A549 (cell line): ENCODE data around the gene ARHGDIB. TPM values are rescaled to one million over a fixed set of nuclear protein-coding genes. Genes with fewer than 3 reads are reported as not detected.

Experiments
- ATAC-seq, 2 experiments: fragments of 200-7000 bp in 1 of 2; fragments of >200 bp in 1 of 2; cut with Nextera tagmentation in 1 of 2; cut with Tn5 transposase in 1 of 2; 3 replicates each; pipeline versions ENCODE4 v1.8.0 to v1.9.1; 2018 to 2020; ENCODE audit warnings: mild to moderate bottlenecking in 1 of 2, moderate library complexity in 1 of 2
- CTCF ChIA-PET: fragments of 300-600 bp; sonication (Branson Sonifier 250); formaldehyde crosslinking; extraction: SDS; loops from one replicate; lab custom pipeline; 2021; ENCODE audit warnings: antibody characterized with exemption, inconsistent platforms; lab: Yijun Ruan, JAX
- POLR2A ChIA-PET: fragments of 350-600 bp; formaldehyde crosslinking; extraction: SDS; loops from one replicate; lab custom pipeline; 2021; ENCODE audit warnings: antibody characterized with exemption, inconsistent platforms; lab: Yijun Ruan, JAX
- DNase-seq, 2 experiments: peaks; one replicate each; pipeline versions ENCODE4 v3.0.0 to v3.0.0-alpha.2; 2011 to 2016; ENCODE audit warnings: low read depth in 1 of 2, low spot score in 1 of 2
- FAIRE-seq: peaks from 2 replicates; lab custom pipeline; 2011; peaks lifted over from hg19 to GRCh38; lab: Jason Lieb, UNC
- H3K27ac ChIP-seq, 2 experiments: fragments of >200 bp; sonication (Bioruptor Twin); formaldehyde crosslinking; 3 replicates each; pipeline ENCODE4 v1.5.1; 2016 to 2017
- H3K4me1 ChIP-seq: fragments of >200 bp; sonication (Bioruptor Twin); formaldehyde crosslinking; 3 replicates; pipeline ENCODE4 v1.6.1; 2016
- H3K4me2 ChIP-seq: fragments of >200 bp; sonication (Bioruptor Twin); formaldehyde crosslinking; 3 replicates; pipeline ENCODE4 v1.6.1; 2016
- H3K4me3 ChIP-seq: fragments of >200 bp; sonication (Bioruptor Twin); formaldehyde crosslinking; 3 replicates; pipeline ENCODE4 v1.5.1; 2016
- H3K9me3 ChIP-seq: fragments of >200 bp; sonication (Bioruptor Twin); formaldehyde crosslinking; 3 replicates; pipeline ENCODE4 v1.6.1; 2016
- BHLHE40 ChIP-seq: IDR thresholded peaks from 2 replicates; pipeline ENCODE4 v1.6.1; 2012; ENCODE audit warnings: low read depth, low read length, inconsistent platforms
- CBX8 ChIP-seq: fragments of 200-600 bp; sonication (generic); IDR thresholded peaks from 2 replicates; pipeline ENCODE4 v1.6.1; 2016
- CHD4 ChIP-seq: fragments of 200-600 bp; sonication (generic); IDR thresholded peaks from 2 replicates; pipeline ENCODE4 v1.6.1; 2016; ENCODE audit warnings: antibody characterized with exemption, mild to moderate bottlenecking, borderline replicate concordance
- E2F6 ChIP-seq: IDR thresholded peaks from 2 replicates; pipeline ENCODE4 v1.6.1; 2012; ENCODE audit warnings: low read depth, borderline replicate concordance
- EHF ChIP-seq: fragments of 250-450 bp; sonication (Bioruptor Pico); IDR thresholded peaks from 2 replicates; pipeline ENCODE4 v1.5.0; 2020; ENCODE audit warnings: mild to moderate bottlenecking
- EHMT2 ChIP-seq: fragments of 200-600 bp; sonication (generic); IDR thresholded peaks from 2 replicates; pipeline ENCODE4 v1.6.1; 2016; ENCODE audit warnings: antibody characterized with exemption, low read depth, mild to moderate bottlenecking, moderate library complexity
- EP300 ChIP-seq, 2 experiments: fragments of >200 bp; sonication (Bioruptor Twin); formaldehyde crosslinking; IDR thresholded peaks; 2 replicates in 1 of 2; 3 replicates in 1 of 2; pipeline ENCODE4 v1.6.1; 2016 to 2017
- ESRRA ChIP-seq: fragments of 150-350 bp; IDR thresholded peaks from 2 replicates; pipeline ENCODE4 v1.6.1; 2014; ENCODE audit warnings: mild to moderate bottlenecking, low read length, borderline replicate concordance
- HES2 ChIP-seq: fragments of >200 bp; sonication (Bioruptor Twin); formaldehyde crosslinking; IDR thresholded peaks from 2 replicates; pipeline ENCODE4 v1.6.1; 2016
- HEYL ChIP-seq: fragments of 250-450 bp; sonication (Bioruptor Pico); IDR thresholded peaks from 2 replicates; pipeline ENCODE4 v1.8.0; 2021; ENCODE audit warnings: mild to moderate bottlenecking, moderate library complexity
- HOXB13 ChIP-seq: fragments of 250-450 bp; sonication (Bioruptor Pico); IDR thresholded peaks from 2 replicates; pipeline ENCODE4 v1.5.0; 2020; ENCODE audit warnings: low read depth, mild to moderate bottlenecking, moderate library complexity
- JUN ChIP-seq, 2 experiments: fragments of >200 bp; sonication (Bioruptor Twin); formaldehyde crosslinking; IDR thresholded peaks; 2 replicates in 1 of 2; 3 replicates in 1 of 2; pipeline ENCODE4 v1.6.1; 2016 to 2017
- KDM5A ChIP-seq: fragments of 200-600 bp; sonication (generic); IDR thresholded peaks from 2 replicates; pipeline ENCODE4 v1.6.1; 2016; ENCODE audit warnings: antibody characterized with exemption, mild to moderate bottlenecking
- MAFK ChIP-seq: fragments of 450-650 bp; IDR thresholded peaks from 2 replicates; pipeline ENCODE4 v1.6.1; 2014; ENCODE audit not compliant: partially characterized antibody
- MYC ChIP-seq: IDR thresholded peaks from 2 replicates; pipeline ENCODE4 v1.6.1; 2012; ENCODE audit warnings: mild to moderate bottlenecking, inconsistent platforms, low read length, improper control_type of control experiment, borderline replicate concordance
- NPAS2 ChIP-seq: fragments of 250-450 bp; sonication (Bioruptor Pico); IDR thresholded peaks from 2 replicates; pipeline ENCODE4 v1.8.0; 2022; ENCODE audit warnings: mild to moderate bottlenecking, moderate library complexity, borderline replicate concordance
- NR3C1 ChIP-seq: fragments of >200 bp; sonication (Bioruptor Twin); formaldehyde crosslinking; IDR thresholded peaks from 3 replicates; pipeline ENCODE4 v1.6.1; 2017
- PBX3 ChIP-seq: IDR thresholded peaks from 2 replicates; pipeline ENCODE4 v1.6.1; 2012
- POLR2A ChIP-seq: IDR thresholded peaks from 2 replicates; pipeline ENCODE4 v1.6.1; 2012; ENCODE audit warnings: mild to moderate bottlenecking, low read length
- RAD21 ChIP-seq, 2 experiments: fragments of >200 bp in 1 of 2; sonication (Bioruptor Twin) in 1 of 2; formaldehyde crosslinking in 1 of 2; IDR thresholded peaks in 1 of 2; conservative IDR thresholded peaks in 1 of 2; 2 replicates in 1 of 2; 3 replicates in 1 of 2; pipeline ENCODE4 v1.6.1; 2012 to 2018; ENCODE audit warnings: inconsistent platforms in 1 of 2
- RARB ChIP-seq: fragments of 250-450 bp; sonication (Bioruptor Pico); IDR thresholded peaks from 2 replicates; pipeline ENCODE4 v1.8.0; 2021; ENCODE audit warnings: mild to moderate bottlenecking, moderate library complexity
- RCOR1 ChIP-seq: fragments of 150-350 bp; IDR thresholded peaks from 2 replicates; pipeline ENCODE4 v1.6.1; 2014; ENCODE audit warnings: antibody characterized with exemption, low read length, low read depth
- REST ChIP-seq: fragments of 200-600 bp; sonication (generic); IDR thresholded peaks from 2 replicates; pipeline ENCODE4 v1.6.1; 2016; ENCODE audit warnings: antibody characterized with exemption, mild to moderate bottlenecking, moderate library complexity
- RNF2 ChIP-seq: fragments of 200-600 bp; sonication (generic); IDR thresholded peaks from 2 replicates; pipeline ENCODE4 v1.6.1; 2016; ENCODE audit warnings: low read depth, mild to moderate bottlenecking, antibody characterized with exemption, moderate library complexity, borderline replicate concordance
- SREBF2 ChIP-seq: fragments of 450-650 bp; IDR thresholded peaks from 2 replicates; pipeline ENCODE4 v1.6.1; 2014; ENCODE audit warnings: mild to moderate bottlenecking, moderate library complexity
- TFCP2L1 ChIP-seq: fragments of 250-450 bp; sonication (Bioruptor Pico); IDR thresholded peaks from 2 replicates; pipeline ENCODE4 v1.5.0; 2021; ENCODE audit warnings: mild to moderate bottlenecking
- TP53 ChIP-seq: fragments of 250-450 bp; sonication (Bioruptor Pico); IDR thresholded peaks from 2 replicates; pipeline ENCODE4 v1.5.0; 2021; ENCODE audit warnings: mild to moderate bottlenecking, moderate library complexity
- ZC3H11A ChIP-seq: fragments of 450-650 bp; IDR thresholded peaks from 2 replicates; pipeline ENCODE4 v1.6.1; 2014; ENCODE audit warnings: antibody characterized with exemption, mild to moderate bottlenecking
- ZNF302 ChIP-seq: fragments of 250-450 bp; sonication (Bioruptor Pico); IDR thresholded peaks from 2 replicates; pipeline ENCODE4 v1.9.0; 2021; ENCODE audit warnings: inconsistent platforms, mild to moderate bottlenecking, moderate library complexity
- ZSCAN20 ChIP-seq: fragments of 250-450 bp; sonication (Bioruptor Pico); IDR thresholded peaks from 2 replicates; pipeline ENCODE4 v1.8.0; 2022; ENCODE audit warnings: mild to moderate bottlenecking, moderate library complexity
- WGBS: methylation state at CpG from one replicate; pipeline ENCODE4 v1.1.6; 2017; ENCODE audit errors: missing lambda C conversion rate; 5-methylcytosine and 5-hydroxymethylcytosine counted together
- polyA plus RNA-seq, 4 experiments: library from polyadenylated mRNA; depleted of rRNA in 3 of 4; stranded (reverse); fragments of >200 nt; fragmentation: RNase III in 1 of 4; extraction: RNeasy Plus Mini Kit Qiagen cat#74134 plus additional on column Dnase treatment in 1 of 4; gene quantifications; 2 replicates in 3 of 4; 3 replicates in 1 of 4; pipeline ENCODE4 v1.2.3, GENCODE V29; 2011 to 2017

Gene ARHGDIB
- polyA plus RNA-seq, 2 of the 4 experiments (the other 2 are of a cell fraction) = 0.84 to 3.5 TPM

GRCh38 chr12:14902465-14902864 lies 58.9 kb downstream of the ARHGDIB start:
- WGBS = 71% methylated on average over 2 of the region's 2 CpGs
- H3K4me1 ChIP-seq = no peaks in the 10 kb centered on the region
- ATAC-seq = no peak
- CTCF ChIA-PET = interaction anchor here (1.0 to 1.3 kb wide), 2 partner anchors 10 to 56 kb away, joined by 3 to 4 read pairs; no protein-coding TSS in a partner anchor
- TF ChIP-seq TFCP2L1 (CRISPR knock-in tag) = no peak
- TF ChIP-seq CBX8 = no peak
- no peak for TF ChIP-seq SREBF2
- TF ChIP-seq MYC = no peak
- no peak for TF ChIP-seq JUN (IDR thresholded peaks at IDR 0.05)
- TF ChIP-seq ZSCAN20 (CRISPR knock-in tag) = no peak
- TF ChIP-seq HES2 = no peak
- TF ChIP-seq EHF (CRISPR knock-in tag) = no peak
- no peak for TF ChIP-seq BHLHE40
- no peak for TF ChIP-seq RAD21 (conservative IDR thresholded peaks at IDR 0.05 in 1 of 2, IDR thresholded peaks at IDR 0.05 in 1 of 2)
- TF ChIP-seq CHD4 = no peak
- no peak for TF ChIP-seq MAFK
- no peak for TF ChIP-seq ZNF302 (CRISPR knock-in tag)
- TF ChIP-seq EP300 (IDR thresholded peaks at IDR 0.05) = no peak
- TF ChIP-seq E2F6 = no peak
- TF ChIP-seq NPAS2 (CRISPR knock-in tag) = no peak
- no peak for TF ChIP-seq TP53 (CRISPR knock-in tag)
- no peak for TF ChIP-seq POLR2A
- TF ChIP-seq RCOR1 = no peak
- no peak for TF ChIP-seq HOXB13
- H3K27ac ChIP-seq = no peak overlapping the region
- H3K4me2 ChIP-seq = no peak overlapping the region
- DNase-seq = no peak
- no peaks in the 10 kb centered on the region for H3K9me3 ChIP-seq
- POLR2A ChIA-PET = interaction anchor here (0.6 kb wide), 1 partner anchor 11 kb away, joined by 3 read pairs; no protein-coding TSS in a partner anchor
- no peak overlapping the region for H3K4me3 ChIP-seq
- no peak for FAIRE-seq

GRCh38 chr12:14901228-14901562 lies 60.2 kb downstream of the ARHGDIB start:
- WGBS = 94% methylated on average over 1 of the region's 1 CpG
- ChIA-PET CTCF (interaction anchor here (0.6 kb wide), 1 partner anchor 658 kb away, joined by 3 read pairs; no protein-coding TSS in a partner anchor), POLR2A (no interaction called here)
- Histone ChIP-seq H3K9me3 (no peaks in the 10 kb centered on the region), H3K4me3 (no peak overlapping the region), H3K27ac (no peak overlapping the region), H3K4me1 (no peaks in the 10 kb centered on the region), H3K4me2 (no peak overlapping the region)
- FAIRE-seq (no peak), ATAC-seq (0 out of 6 replicates have a peak, but pooled peaks of 1 of the 2 experiments have one; percentile 36), DNase-seq (peak in 1 of 2 experiments; percentile 17)
- TF ChIP-seq RNF2 (no peak), ZC3H11A (no peak), MYC (no peak), CBX8 (no peak), KDM5A (no peak)

GRCh38 chr12:14900521-14901227 lies 60.7 kb downstream of the ARHGDIB start:
- Histone ChIP-seq H3K4me2 (no peak overlapping the region), H3K4me3 (no peak overlapping the region), H3K27ac (no peak overlapping the region), H3K9me3 (no peaks in the 10 kb centered on the region), H3K4me1 (no peaks in the 10 kb centered on the region)
- CTCF ChIA-PET = interaction anchor here (0.7 kb wide), 1 partner anchor 31 kb away, joined by 3 read pairs; no protein-coding TSS in a partner anchor
- DNase-seq (no peak), FAIRE-seq (no peak), ATAC-seq (no peak)
- no peak for TF ChIP-seq RARB
- no peak for TF ChIP-seq EHMT2
- no peak for TF ChIP-seq BHLHE40
- TF ChIP-seq NR3C1 = no peak
- no peak for TF ChIP-seq ESRRA
- TF ChIP-seq REST = no peak
- no peak for TF ChIP-seq ZNF302 (CRISPR knock-in tag)
- no peak for TF ChIP-seq RCOR1
- no peak for TF ChIP-seq HOXB13
- no peak for TF ChIP-seq HEYL (CRISPR knock-in tag)
- TF ChIP-seq PBX3 = no peak
- POLR2A ChIA-PET = no interaction called here
- 69% methylated on average over 5 of the region's 5 CpGs for WGBS
